GM21528 (cell line): ENCODE measurements around the gene NDUFA12.

Source experiments
- ATAC-seq: cut with Tn5 transposase; IDR thresholded peaks from one replicate; pipeline ENCODE4 v1.9.1; 2021; ENCODE audit warnings: mild to moderate bottlenecking, moderate library complexity; ENCODE audit not compliant: unreplicated experiment, low FRiP score

NDUFA12 gene

GRCh38 chr12:94948232-94948810 is 55.2 kb downstream of the NDUFA12 start:
- ATAC-seq = no peak

GRCh38 chr12:94942663-94943062 is 60.8 kb downstream of the NDUFA12 start:
- no peak for ATAC-seq

- ATAC-seq = no peak
Measured at GRCh38 chr12:94941440-94941862, 62.0 kb downstream of the NDUFA12 start.

- ATAC-seq = no peak
Measured at GRCh38 chr12:94940771-94941170, 62.7 kb downstream of the NDUFA12 start.

- no peak for ATAC-seq
Measured at GRCh38 chr12:94938583-94938982, 64.9 kb downstream of the NDUFA12 start.

- no peak for ATAC-seq
Measured at GRCh38 chr12:94930772-94931171, 72.7 kb downstream of the NDUFA12 start.

GRCh38 chr12:94930216-94930654 is 73.3 kb downstream of the NDUFA12 start:
- no peak for ATAC-seq

GRCh38 chr12:94929780-94930179 is 73.7 kb downstream of the NDUFA12 start:
- ATAC-seq = no peak

GRCh38 chr12:94925729-94926128 is 77.8 kb downstream of the NDUFA12 start:
- no peak for ATAC-seq

- ATAC-seq = no peak
Measured at GRCh38 chr12:94925206-94925605, 78.3 kb downstream of the NDUFA12 start.

- no peak for ATAC-seq
Measured at GRCh38 chr12:94922561-94922960, 80.9 kb downstream of the NDUFA12 start.
